GM12891 (cell line): ENCODE data around the gene TAAR1.
A peak's percentile ranks its signal among the peaks of the same experiment; 100 is the strongest.

Experiments
- DNase-seq: peaks from one replicate; pipeline ENCODE4 v3.0.0; 2011; ENCODE audit warnings: low spot score; ENCODE audit not compliant: insufficient read length
- FAIRE-seq: peaks from 2 replicates; lab custom pipeline; 2011; peaks lifted over from hg19 to GRCh38; lab: Jason Lieb, UNC
- PAX5 ChIP-seq: IDR thresholded peaks from 2 replicates; pipeline ENCODE4 v1.6.1; 2011; ENCODE audit warnings: low read length, moderate library complexity, mild to moderate bottlenecking; ENCODE audit not compliant: insufficient read depth, severe bottlenecking
- POLR2A ChIP-seq: IDR thresholded peaks from 2 replicates; pipeline ENCODE4 v1.6.1; 2011; ENCODE audit warnings: low read depth, low read length, control low read depth
- POLR2AphosphoS5 ChIP-seq: IDR thresholded peaks from 2 replicates; pipeline ENCODE4 v1.6.1; 2011; ENCODE audit warnings: low read depth, low read length, control low read depth
- POU2F2 ChIP-seq: IDR thresholded peaks from 2 replicates; pipeline ENCODE4 v1.6.1; 2011; ENCODE audit warnings: low read depth, mild to moderate bottlenecking, control low read depth, low read length, moderate library complexity
- SPI1 ChIP-seq: IDR thresholded peaks from 2 replicates; pipeline ENCODE4 v1.6.1; 2011; ENCODE audit warnings: low read depth, low read length, control low read depth
- TAF1 ChIP-seq: IDR thresholded peaks from 2 replicates; pipeline ENCODE4 v1.6.1; 2011; ENCODE audit warnings: low read depth, low read length, control low read depth

Gene TAAR1

GRCh38 chr6:132598473-132598872, 60.5 kb downstream of the TAAR1 start:
- peak; percentile 40 for FAIRE-seq
- TF ChIP-seq POLR2A (no peak), POLR2AphosphoS5 (no peak), SPI1 (no peak), PAX5 (no peak), TAF1 (no peak), POU2F2 (no peak)
- DNase-seq = no peak

- TF ChIP-seq PAX5 (no peak), POLR2A (no peak), POU2F2 (no peak), POLR2AphosphoS5 (no peak), SPI1 (no peak), TAF1 (no peak)
- FAIRE-seq (no peak), DNase-seq (no peak)
Observed at GRCh38 chr6:132596201-132596600, 62.8 kb downstream of the TAAR1 start.
